NCI-H2227 treated with DMSO at 0.1 percent for 48 hours (cell line): ENCODE data around the gene VRK1.
"Not testable (repeated sequence)": the region's sequence is repeated elsewhere in the genome, so short reads cannot be mapped to it uniquely, and the experiment has no call there.

ENCODE experiments used
- DNase-seq: peaks from one replicate; lab custom pipeline; 2025; lab: John Stamatoyannopoulos, UW

Gene VRK1, protein sequence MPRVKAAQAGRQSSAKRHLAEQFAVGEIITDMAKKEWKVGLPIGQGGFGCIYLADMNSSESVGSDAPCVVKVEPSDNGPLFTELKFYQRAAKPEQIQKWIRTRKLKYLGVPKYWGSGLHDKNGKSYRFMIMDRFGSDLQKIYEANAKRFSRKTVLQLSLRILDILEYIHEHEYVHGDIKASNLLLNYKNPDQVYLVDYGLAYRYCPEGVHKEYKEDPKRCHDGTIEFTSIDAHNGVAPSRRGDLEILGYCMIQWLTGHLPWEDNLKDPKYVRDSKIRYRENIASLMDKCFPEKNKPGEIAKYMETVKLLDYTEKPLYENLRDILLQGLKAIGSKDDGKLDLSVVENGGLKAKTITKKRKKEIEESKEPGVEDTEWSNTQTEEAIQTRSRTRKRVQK

DNA sequence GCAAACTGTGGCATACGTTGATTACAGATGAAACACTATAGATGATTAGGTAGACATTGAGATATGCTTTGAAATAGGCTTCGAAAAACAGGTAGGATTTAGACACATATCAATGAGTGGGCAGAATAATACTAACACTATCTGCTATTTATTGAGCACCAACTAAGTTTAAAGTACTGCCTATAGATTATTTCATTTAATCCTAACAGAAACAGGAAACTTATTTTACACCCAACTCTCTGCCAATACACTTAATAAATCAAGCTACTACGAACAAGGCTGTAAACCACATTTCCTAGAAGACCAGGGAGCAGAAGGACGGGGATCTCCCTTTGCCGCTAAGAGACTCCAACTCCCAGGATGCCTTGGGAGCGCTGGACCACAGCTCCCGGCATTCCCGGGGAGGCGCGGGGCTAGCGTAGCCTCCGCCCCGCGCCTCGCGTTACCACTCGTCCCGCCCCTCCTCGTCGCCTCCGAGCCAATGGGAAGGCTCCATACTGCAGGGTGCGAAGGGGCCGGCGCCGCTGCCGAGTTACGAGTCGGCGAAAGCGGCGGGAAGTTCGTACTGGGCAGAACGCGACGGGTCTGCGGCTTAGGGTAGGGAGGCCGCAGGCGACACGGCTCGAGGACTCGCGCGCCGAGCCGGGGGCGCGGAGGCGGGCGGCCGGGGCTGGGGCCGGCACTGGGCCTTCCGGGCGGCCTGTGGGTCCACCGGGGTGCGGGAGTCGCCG lies at the start of gene VRK1:
Gene VRK1 (plus strand): TSS at position 532 of the 731 bp plus-strand sequence. CDS start 36,090 bp downstream, outside the sequence.
- peak; percentile 89 for DNase-seq

- DNase-seq, result no peak
Observed at GRCh38 chr14:96747608-96748007, 49.6 kb upstream of the VRK1 start.

DNA sequence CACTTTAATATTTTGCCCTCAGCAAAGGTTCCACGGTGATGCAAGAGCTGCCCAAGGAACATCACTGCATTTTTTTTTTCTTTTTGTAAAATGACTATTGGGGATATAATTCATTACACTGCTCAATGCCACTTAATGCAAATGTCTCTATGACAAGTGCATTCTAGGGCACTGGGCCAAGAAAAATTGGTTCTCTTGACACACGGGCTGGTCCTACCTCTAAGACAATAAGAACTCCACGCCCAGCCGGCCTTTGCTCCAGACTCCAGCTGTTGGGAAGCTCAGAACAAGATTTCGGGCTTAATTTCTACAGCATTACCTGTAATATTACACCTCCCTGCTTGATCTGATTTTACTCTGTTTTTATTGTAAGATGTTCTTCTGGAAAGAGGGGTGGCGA lies 48.8 kb upstream of the VRK1 start:
- no peak for DNase-seq

DNA sequence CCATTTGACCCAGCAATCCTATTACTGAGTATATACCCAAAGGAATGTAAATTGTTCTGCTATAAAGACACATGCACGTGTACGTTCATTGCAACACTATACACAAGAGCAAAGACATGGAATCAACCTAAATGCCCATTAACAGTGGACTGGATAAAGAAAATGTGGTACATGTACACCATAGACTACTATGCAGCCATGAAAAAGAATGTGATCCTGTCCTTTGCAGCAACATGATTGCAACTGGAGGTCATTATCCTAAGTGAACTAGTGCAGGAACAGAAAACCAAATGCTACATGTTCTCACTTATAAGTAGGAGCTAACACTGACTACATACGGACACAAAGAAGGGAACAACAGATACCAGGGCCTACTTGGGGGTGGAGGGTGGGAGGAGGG lies 45.7 kb upstream of the VRK1 start:
- no peak for DNase-seq

- DNase-seq, result no peak
Observed at GRCh38 chr14:96752125-96752524, 45.1 kb upstream of the VRK1 start.

- no peak for DNase-seq
Observed at GRCh38 chr14:96752594-96752993, 44.6 kb upstream of the VRK1 start.

- DNase-seq, result peak; percentile 27
Observed at GRCh38 chr14:96754162-96754844, 42.9 kb upstream of the VRK1 start.

DNA sequence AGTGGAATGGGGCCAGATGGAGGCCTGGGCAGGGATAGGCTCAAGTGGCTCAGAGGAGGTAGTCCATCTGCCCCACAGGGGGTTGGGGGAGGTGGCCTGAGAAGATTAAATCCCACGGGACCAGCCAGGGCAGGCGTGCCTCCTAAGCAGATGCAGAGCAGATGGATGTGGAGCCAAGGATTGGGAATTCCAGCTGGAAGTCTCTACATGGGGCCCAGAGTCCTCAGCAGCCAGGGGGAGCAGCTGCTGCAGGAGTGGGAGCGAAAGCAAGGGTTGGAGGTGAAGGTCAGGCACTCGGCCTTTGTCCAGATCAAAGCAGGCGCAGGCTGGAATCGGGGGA lies 42.4 kb upstream of the VRK1 start:
- DNase-seq, result no peak

- DNase-seq, result no peak
Observed at GRCh38 chr14:96756745-96757144, 40.4 kb upstream of the VRK1 start.

DNA sequence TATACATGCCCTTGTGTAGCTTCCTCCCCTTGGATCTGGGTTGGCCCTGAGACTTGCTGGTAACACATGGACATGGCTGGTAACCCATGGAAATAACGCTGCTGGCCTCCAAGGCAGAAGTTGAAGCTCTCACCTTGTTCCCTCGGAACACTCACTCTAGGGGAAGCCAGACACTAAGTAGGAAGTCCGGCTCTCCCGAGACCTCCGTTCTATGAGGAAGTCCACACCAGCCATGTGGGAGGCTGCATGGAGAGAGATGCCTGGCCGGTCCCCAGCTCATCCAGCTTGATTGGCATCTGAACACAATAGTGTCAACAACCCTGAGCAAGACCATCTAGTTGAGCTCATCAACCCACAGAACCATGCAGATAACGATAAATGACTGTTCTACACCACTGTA lies 39.7 kb upstream of the VRK1 start:
- DNase-seq, result no peak

DNA sequence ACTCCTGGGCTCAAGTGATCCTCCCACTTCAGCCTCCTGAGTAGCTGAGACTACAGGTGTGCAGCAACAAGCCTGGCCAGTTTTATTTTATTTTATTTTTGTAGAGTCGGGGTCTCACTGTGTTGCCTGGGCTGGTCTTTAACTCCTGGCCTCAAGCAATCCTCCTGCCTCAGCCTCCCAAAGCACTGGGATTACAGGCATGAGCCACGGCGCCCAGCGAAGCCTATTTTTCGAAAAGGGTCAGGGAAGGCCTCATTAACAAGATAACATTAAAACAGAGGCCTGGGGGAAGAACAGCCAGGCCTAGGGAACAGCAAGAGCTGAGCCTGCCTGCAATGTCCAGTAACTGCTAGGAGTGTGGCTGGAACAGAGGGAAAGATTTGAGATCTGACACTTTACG lies 36.1 kb upstream of the VRK1 start:
- DNase-seq, result no peak

DNA sequence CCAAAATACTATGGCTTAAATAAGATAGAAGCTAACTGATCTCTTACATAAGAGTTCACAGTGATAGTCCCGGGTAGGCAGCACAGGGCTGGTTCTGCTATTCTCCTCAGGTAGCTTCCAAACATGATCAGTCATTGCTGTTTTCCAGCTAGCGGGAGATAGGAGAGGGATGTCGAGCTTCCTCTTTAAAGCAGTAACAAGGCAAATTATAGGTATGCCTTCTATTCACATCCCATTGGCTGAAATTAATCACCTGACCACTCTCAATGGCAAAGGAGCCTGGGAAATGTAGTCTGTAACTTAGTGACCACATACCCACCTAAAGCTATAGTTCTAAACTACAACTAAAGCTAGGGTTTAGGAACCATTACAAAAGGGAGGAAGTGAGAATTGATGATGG lies 34.5 kb upstream of the VRK1 start:
- peak; percentile 85 for DNase-seq

DNA sequence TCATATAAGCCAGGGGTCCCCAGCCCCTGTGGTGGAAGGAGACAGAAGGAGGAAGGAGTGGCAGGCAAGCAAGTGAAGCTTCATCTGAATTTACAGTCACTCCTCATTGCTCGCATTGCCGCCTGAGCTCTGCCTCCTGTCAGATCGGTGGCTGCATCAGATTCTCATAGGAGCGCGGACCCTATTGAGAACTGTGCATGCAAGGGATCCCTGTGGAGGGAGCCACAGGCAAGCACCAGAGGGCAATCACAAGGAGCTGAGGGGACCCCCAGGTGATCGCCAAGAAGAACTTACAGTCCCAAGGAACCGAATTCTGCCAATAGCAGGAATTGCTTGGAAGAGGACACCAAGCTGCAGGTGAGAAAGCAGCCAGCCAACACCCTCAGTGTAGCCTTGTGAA lies 33.2 kb upstream of the VRK1 start:
- DNase-seq, result no peak

DNA sequence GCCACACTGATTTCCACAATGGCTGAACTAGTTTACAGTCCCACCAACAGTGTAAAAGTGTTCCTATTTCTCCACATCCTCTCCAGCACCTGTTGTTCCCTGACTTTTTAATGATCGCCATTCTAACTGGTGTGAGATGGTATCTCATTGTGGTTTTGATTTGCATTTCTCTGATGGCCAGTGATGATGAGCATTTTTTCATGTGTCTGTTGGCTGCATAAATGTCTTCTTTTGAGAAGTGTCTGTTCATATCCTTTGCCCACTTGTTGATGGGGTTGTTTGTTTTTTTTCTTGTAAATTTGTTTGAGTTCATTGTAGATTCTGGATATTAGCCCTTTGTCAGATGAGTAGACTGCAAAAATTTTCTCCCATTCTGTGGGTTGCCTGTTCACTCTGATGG lies 32.0 kb upstream of the VRK1 start:
- DNase-seq, result not testable (repeated sequence)

DNA sequence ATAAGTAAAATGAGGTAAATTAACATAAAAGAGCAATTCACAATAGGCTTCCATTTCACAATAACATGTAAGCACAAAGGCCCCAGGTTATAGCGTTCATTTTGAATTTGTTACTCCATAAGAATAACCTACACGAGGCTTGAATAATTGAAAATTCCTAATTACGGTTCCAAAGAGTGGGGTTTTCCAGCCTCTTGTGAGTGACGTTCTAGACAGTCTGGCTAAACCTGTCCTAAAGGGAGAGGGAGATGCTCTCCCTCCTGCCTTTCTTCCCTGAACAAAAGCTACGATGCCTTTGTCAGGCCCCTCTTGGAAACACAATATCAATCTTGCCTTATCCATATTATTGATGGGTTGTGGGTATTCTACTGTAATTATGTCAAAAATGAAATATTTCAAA lies 24.3 kb upstream of the VRK1 start:
- no peak for DNase-seq

DNA sequence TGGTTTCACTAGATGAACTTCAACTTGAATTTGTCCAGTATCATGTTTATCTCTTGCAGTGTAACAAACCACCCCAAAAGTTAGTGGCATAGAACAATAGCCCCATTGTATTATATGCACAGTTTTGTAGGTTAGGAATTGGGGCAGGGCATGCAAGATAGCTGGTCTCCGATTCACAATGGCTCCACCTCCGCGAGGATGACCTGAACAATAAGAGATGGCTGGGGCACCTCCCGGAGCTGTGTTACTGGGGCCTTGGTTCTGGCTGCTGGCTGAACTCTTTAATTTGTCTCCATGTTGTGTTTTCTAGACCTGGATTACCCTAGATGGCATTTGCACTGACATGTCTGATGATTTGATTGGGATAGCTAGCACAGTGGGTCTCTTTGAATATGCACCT lies 20.4 kb upstream of the VRK1 start:
- DNase-seq, result no peak

DNA sequence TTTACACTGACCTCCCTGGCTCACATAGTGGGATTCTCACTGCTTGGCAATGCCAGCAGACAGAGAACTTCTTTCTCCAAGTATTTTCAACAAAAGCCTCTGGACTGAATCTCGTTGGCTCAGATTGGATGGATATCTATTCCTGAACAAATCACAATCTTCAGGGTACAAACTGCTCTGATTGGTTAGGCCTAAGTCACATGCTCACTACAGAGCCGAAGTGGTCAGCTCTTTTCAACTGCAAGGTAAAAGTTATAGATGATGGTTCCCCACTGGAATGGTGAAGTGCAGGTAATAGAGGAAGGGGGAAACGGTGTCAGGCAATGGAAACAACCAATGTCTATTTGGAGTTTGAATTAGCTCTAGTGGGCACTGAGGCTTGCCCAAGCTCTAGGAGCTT lies 16.7 kb upstream of the VRK1 start:
- no peak for DNase-seq

DNA sequence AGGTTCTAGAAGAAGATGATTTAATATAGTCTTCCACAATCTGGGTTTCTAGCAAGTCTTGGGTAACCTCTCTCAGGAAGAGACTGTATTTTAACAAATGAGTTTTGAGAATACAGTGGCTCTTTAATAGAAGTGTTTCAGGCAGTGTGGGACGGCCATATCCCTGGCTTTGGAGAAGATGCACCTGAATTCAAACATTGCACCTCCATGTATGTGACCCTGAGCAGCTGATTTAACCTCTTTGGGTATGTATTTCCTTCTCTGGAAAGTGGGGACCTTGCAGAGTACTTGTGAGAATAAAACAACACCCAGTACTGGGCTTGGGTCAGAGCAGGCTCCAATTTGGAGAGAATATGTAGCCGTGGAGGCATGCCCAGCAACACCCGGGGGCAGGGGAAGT lies 15.8 kb upstream of the VRK1 start:
- no peak for DNase-seq

DNA sequence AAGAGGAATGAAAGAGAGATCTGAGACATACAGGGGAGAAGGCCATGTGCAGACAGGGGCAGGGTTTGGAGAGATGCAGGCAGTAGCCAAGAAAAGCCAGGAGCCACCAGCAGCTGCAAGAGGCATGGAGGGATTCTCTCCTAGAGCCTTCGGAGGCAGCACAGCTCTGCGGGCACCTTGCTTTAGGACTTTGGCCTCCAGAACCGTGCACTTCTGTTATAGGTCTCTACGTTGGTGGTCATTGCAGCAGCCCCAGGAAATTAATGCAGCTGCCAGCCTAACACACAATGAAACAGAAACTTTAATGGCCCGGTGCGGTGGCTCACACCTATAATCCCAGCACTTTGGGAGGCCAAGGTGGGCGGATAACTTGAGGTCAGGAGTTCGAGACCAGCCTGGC lies 14.7 kb upstream of the VRK1 start:
- DNase-seq, result no peak

GRCh38 chr14:96783043-96783914 lies 13.9 kb upstream of the VRK1 start:
- no peak for DNase-seq

- no peak for DNase-seq
Observed at GRCh38 chr14:96783915-96784224, 13.3 kb upstream of the VRK1 start.

- no peak for DNase-seq
Observed at GRCh38 chr14:96790186-96790585, 7.0 kb upstream of the VRK1 start.
